IMR-90 (cell line): ENCODE results near the gene PAMR1. TPM values are rescaled to one million over a fixed set of nuclear protein-coding genes. Genes with fewer than 3 reads are reported as not detected.

Experiments
- ATAC-seq: fragments of 200-7000 bp; cut with Tn5 transposase; 2 replicates; pipeline ENCODE4 v1.9.1; 2020; ENCODE audit warnings: low read depth, mild to moderate bottlenecking, moderate library complexity
- BruUV-seq: library from RNA; stranded (reverse); fragments of 400-500 nt; replicated peaks from 2 replicates; lab custom pipeline; 2021; lab: Mats Ljungman, UMichigan
- CTCF ChIA-PET: fragments of 300-600 bp; formaldehyde crosslinking; extraction: SDS; loops from one replicate; lab custom pipeline; 2021; ENCODE audit warnings: antibody characterized with exemption; lab: Yijun Ruan, JAX
- POLR2A ChIA-PET: fragments of 300-600 bp; sonication (Branson Sonifier 250); formaldehyde crosslinking; loops from one replicate; lab custom pipeline; 2022; ENCODE audit warnings: antibody characterized with exemption; ENCODE audit not compliant: unreplicated experiment; lab: Charles Lee
- DNase-seq: peaks from one replicate; pipeline ENCODE4 v3.0.0; 2013
- H2AFZ ChIP-seq: replicated peaks from 2 replicates; pipeline ENCODE3; 2013; ENCODE audit warnings: low read length, mild to moderate bottlenecking; ENCODE audit not compliant: poor library complexity
- H2AK5ac ChIP-seq: 2 replicates; pipeline ENCODE4 v1.6.1; 2013; ENCODE audit warnings: low read depth, low read length, inconsistent platforms
- H2AK9ac ChIP-seq: replicated peaks from 2 replicates; pipeline ENCODE3; 2013; ENCODE audit warnings: mild to moderate bottlenecking, low read depth, low read length, moderate library complexity; ENCODE audit not compliant: poor library complexity
- H2BK120ac ChIP-seq: 2 replicates; pipeline ENCODE4 v1.6.1; 2013; ENCODE audit warnings: low read depth, low read length, inconsistent platforms
- H2BK15ac ChIP-seq: 3 replicates; pipeline ENCODE4 v1.6.1; 2013; ENCODE audit warnings: low read depth, low read length, inconsistent platforms
- H2BK20ac ChIP-seq: 2 replicates; pipeline ENCODE4 v1.6.1; 2013; ENCODE audit warnings: low read depth, mild to moderate bottlenecking, inconsistent platforms, low read length, moderate library complexity
- H2BK5ac ChIP-seq: 2 replicates; pipeline ENCODE4 v1.6.1; 2013; ENCODE audit warnings: mild to moderate bottlenecking, low read depth, low read length, inconsistent platforms; ENCODE audit not compliant: poor library complexity, severe bottlenecking
- H3K14ac ChIP-seq: replicated peaks from 2 replicates; pipeline ENCODE4 v1.6.1; 2013; ENCODE audit warnings: low read depth, low read length, inconsistent platforms
- H3K18ac ChIP-seq: 2 replicates; pipeline ENCODE4 v1.6.1; 2013; ENCODE audit warnings: low read depth, low read length, control low read depth
- H3K23ac ChIP-seq: 2 replicates; pipeline ENCODE4 v1.6.1; 2013; ENCODE audit warnings: low read depth, low read length, inconsistent platforms
- H3K27ac ChIP-seq: 2 replicates; pipeline ENCODE4 v1.5.1; 2013; ENCODE audit warnings: mild to moderate bottlenecking, control low read depth, low read length; ENCODE audit not compliant: insufficient read depth
- H3K27me3 ChIP-seq: 2 replicates; pipeline ENCODE4 v1.6.1; 2013; ENCODE audit warnings: low read length; ENCODE audit not compliant: control insufficient read depth, insufficient read depth
- H3K36me3 ChIP-seq: 2 replicates; pipeline ENCODE4 v1.6.1; 2013; ENCODE audit warnings: low read length, mixed read lengths; ENCODE audit not compliant: control insufficient read depth, insufficient read depth
- H3K4ac ChIP-seq: 2 replicates; pipeline ENCODE4 v1.6.1; 2013; ENCODE audit warnings: low read depth, low read length, inconsistent platforms
- H3K4me1 ChIP-seq: 2 replicates; pipeline ENCODE4 v1.6.1; 2013; ENCODE audit warnings: low read length, mixed read lengths; ENCODE audit not compliant: control insufficient read depth, insufficient read depth
- H3K4me2 ChIP-seq: 2 replicates; pipeline ENCODE4 v1.6.1; 2013; ENCODE audit warnings: low read depth, mild to moderate bottlenecking, control low read depth, low read length, moderate library complexity
- H3K4me3 ChIP-seq: 2 replicates; pipeline ENCODE4 v1.5.1; 2013; ENCODE audit warnings: low read depth, mild to moderate bottlenecking, control low read depth, low read length, moderate library complexity; ENCODE audit not compliant: insufficient read depth
- H3K56ac ChIP-seq: 2 replicates; pipeline ENCODE4 v1.6.1; 2013; ENCODE audit warnings: low read length, inconsistent platforms; ENCODE audit not compliant: insufficient read depth; ENCODE audit errors: extremely low read depth
- H3K79me1 ChIP-seq, 2 experiments: 2 replicates each; pipeline ENCODE4 v1.6.1; 2013; ENCODE audit warnings: low read length in 2 of 2, inconsistent platforms in 1 of 2, low read depth in 1 of 2
- H3K9ac ChIP-seq: 2 replicates; pipeline ENCODE4 v1.6.1; 2013; ENCODE audit warnings: low read depth, low read length, control low read depth
- H3K9me1 ChIP-seq: 2 replicates; pipeline ENCODE4 v1.6.1; 2013; ENCODE audit warnings: low read length, inconsistent platforms; ENCODE audit not compliant: insufficient read depth
- H3K9me3 ChIP-seq: 2 replicates; pipeline ENCODE4 v1.6.1; 2013; ENCODE audit warnings: low read length; ENCODE audit not compliant: control insufficient read depth, insufficient read depth
- H4K20me1 ChIP-seq: 2 replicates; pipeline ENCODE4 v1.6.1; 2013; ENCODE audit warnings: low read length, inconsistent platforms; ENCODE audit not compliant: insufficient read depth
- H4K5ac ChIP-seq: 2 replicates; pipeline ENCODE4 v1.6.1; 2013; ENCODE audit warnings: mild to moderate bottlenecking, low read depth, low read length, control low read depth
- H4K8ac ChIP-seq, 2 experiments: 2 replicates each; pipeline ENCODE4 v1.6.1; 2013; ENCODE audit warnings: low read depth in 2 of 2, low read length in 2 of 2, control low read depth in 1 of 2, inconsistent platforms in 1 of 2
- H4K91ac ChIP-seq: 2 replicates; pipeline ENCODE4 v1.6.1; 2013; ENCODE audit warnings: low read depth, low read length, inconsistent platforms; ENCODE audit not compliant: insufficient read depth
- BHLHE40 ChIP-seq: fragments of 150-350 bp; IDR thresholded peaks from 2 replicates; pipeline ENCODE4 v1.6.1; 2016; ENCODE audit warnings: mild to moderate bottlenecking, low read depth, low read length
- CEBPB ChIP-seq: IDR thresholded peaks from 2 replicates; pipeline ENCODE4 v1.6.1; 2012; ENCODE audit warnings: low read depth, low read length, improper control_type of control experiment
- CHD1 ChIP-seq: IDR thresholded peaks from 2 replicates; pipeline ENCODE4 v1.6.1; 2012; ENCODE audit warnings: low read depth, low read length, improper control_type of control experiment
- FOS ChIP-seq: fragments of 150-350 bp; IDR thresholded peaks from 2 replicates; pipeline ENCODE4 v1.6.1; 2016; ENCODE audit warnings: low read depth, low read length
- MAFK ChIP-seq: IDR thresholded peaks from 2 replicates; pipeline ENCODE4 v1.6.1; 2012; ENCODE audit warnings: low read depth, low read length, improper control_type of control experiment
- MAZ ChIP-seq: IDR thresholded peaks from 2 replicates; pipeline ENCODE4 v1.6.1; 2012; ENCODE audit warnings: low read depth, mild to moderate bottlenecking, low read length, improper control_type of control experiment, moderate library complexity, borderline replicate concordance
- MXI1 ChIP-seq: IDR thresholded peaks from 2 replicates; pipeline ENCODE4 v1.6.1; 2012; ENCODE audit warnings: low read depth, mild to moderate bottlenecking, low read length, moderate library complexity, borderline replicate concordance
- RAD21 ChIP-seq: IDR thresholded peaks from 2 replicates; pipeline ENCODE4 v1.6.1; 2012; ENCODE audit warnings: low read length, improper control_type of control experiment
- RCOR1 ChIP-seq: IDR thresholded peaks from 2 replicates; pipeline ENCODE4 v1.6.1; 2012; ENCODE audit warnings: mild to moderate bottlenecking, low read length, improper control_type of control experiment; ENCODE audit not compliant: insufficient replicate concordance
- RFX5 ChIP-seq: IDR thresholded peaks from 2 replicates; pipeline ENCODE4 v1.8.0; 2012; ENCODE audit warnings: low read depth, mild to moderate bottlenecking, low read length, moderate library complexity
- SMC3 ChIP-seq: fragments of 150-350 bp; IDR thresholded peaks from 2 replicates; pipeline ENCODE4 v1.6.1; 2016; ENCODE audit warnings: low read depth, mild to moderate bottlenecking, antibody characterized with exemption, low read length, moderate library complexity
- WGBS, 2 experiments: methylation state at CpG; one replicate each; pipeline versions ENCODE4 v1.1.5 to v1.1.7; 2013; ENCODE audit warnings: missing lambda C conversion rate in 2 of 2; ENCODE audit not compliant: insufficient read length in 1 of 2; ENCODE audit errors: extremely low coverage in 2 of 2; 5-methylcytosine and 5-hydroxymethylcytosine counted together
- dilution Hi-C: fragments of 300-500 bp; cut with HindIII; formaldehyde crosslinking; loops from one replicate; pipeline ENCODE4 v1.14.3; 2018; ENCODE audit warnings: low sequenced_read_pairs; ENCODE audit not compliant: unreplicated experiment
- in situ Hi-C: fragments of 300-500 bp; cut with MboI; formaldehyde crosslinking; loops from 3 replicates; pipeline ENCODE4 v1.14.3; 2019; ENCODE audit warnings: low sequenced_read_pairs, inconsistent platforms, mixed read lengths
- intact Hi-C: fragments of 100-400 bp; cut with micrococcal nuclease; formaldehyde crosslinking; loops from 2 replicates; pipeline ENCODE4 v1.10.0; 2022
- polyA plus RNA-seq, 3 experiments: library from polyadenylated mRNA; depleted of rRNA; stranded (reverse); fragments of >200 nt; gene quantifications; 2 replicates each; pipeline ENCODE4 v1.2.3, GENCODE V29; 2012; ENCODE audit warnings: low replicate concordance in 1 of 3
- total RNA-seq: library from RNA; depleted of rRNA; stranded (reverse); fragments of >200 nt; gene quantifications from 2 replicates; pipeline ENCODE4 v1.2.3, GENCODE V29; 2012
- TF ChIP-seq, protein P1 (sequence below): fragments of 150-350 bp; IDR thresholded peaks from 2 replicates; pipeline ENCODE4 v1.6.1; 2016; ENCODE audit warnings: low read depth, mild to moderate bottlenecking, low read length, moderate library complexity, borderline replicate concordance
- TF ChIP-seq, protein P2 (sequence below): conservative IDR thresholded peaks from 2 replicates; pipeline ENCODE4 v1.5.1; 2012; ENCODE audit warnings: mild to moderate bottlenecking, low read depth, low read length, improper control_type of control experiment
- TF ChIP-seq, protein P3 (sequence below): fragments of 150-350 bp; IDR thresholded peaks from 2 replicates; pipeline ENCODE4 v1.6.1; 2017; ENCODE audit warnings: mild to moderate bottlenecking, antibody characterized with exemption, low read length, low read depth

Gene PAMR1
- total and polyA plus RNA-seq, 2 of the 4 experiments (the other 2 are of a cell fraction), result 70.7 to 80.7 TPM

DNA sequence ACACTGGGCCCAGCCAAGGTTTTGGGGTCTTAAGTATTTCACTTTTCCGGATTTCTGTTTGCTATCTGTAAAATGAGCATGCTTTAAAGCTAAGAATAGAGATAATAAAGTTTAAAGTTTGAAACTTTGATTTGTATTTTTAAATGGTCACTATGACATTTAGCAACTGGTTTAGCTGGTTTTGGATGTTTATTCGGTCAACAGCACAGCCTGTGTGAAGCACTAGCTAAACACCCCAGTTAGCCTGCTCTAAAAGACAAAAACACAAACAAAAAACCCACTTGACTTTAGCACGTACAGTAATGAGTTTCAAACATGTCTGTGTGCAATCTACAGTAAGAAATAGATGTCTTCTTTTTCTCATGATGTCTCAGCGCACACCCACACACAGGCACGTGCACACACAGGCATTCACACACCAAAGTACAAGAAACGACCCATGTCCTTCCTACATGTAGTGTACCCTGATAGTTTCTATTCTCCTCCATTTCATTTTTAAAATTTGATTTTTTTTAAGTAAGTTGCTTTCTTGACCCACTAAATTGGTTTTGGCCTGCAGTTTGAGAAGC, 135.4 kb downstream of the PAMR1 start:
- no TSS peak for BruUV-seq
- 83% methylated on average over 1 of the region's 6 CpGs; no CpG with 5 or more reads in 1 of the 2 experiments for WGBS, 2 experiments

More for the DNA sequence above, 135.4 kb downstream of the PAMR1 start:
- peak overlapping the region; percentile 72; the same call in 2 of the 3 replicates for H2BK15ac ChIP-seq
- peak overlapping the region; percentile 59 for H2AK5ac ChIP-seq
- H2BK20ac ChIP-seq, result peak overlapping the region; percentile 27
- ChIA-PET CTCF (interaction anchor here (0.5 to 1.3 kb wide), 3 partner anchors 369 to 463 kb away, joined by 3 to 6 read pairs (median 3); no protein-coding TSS in a partner anchor), POLR2A (no interaction called here)
- H3K27ac ChIP-seq, result no peak overlapping the region
- H3K36me3 ChIP-seq, result no peaks in the 10 kb centered on the region
- H3K4me1 ChIP-seq, result peaks cover 10% of the 10 kb centered on the region
- no peak overlapping the region for H3K4me3 ChIP-seq
- H3K4me2 ChIP-seq, result no peak overlapping the region
- peak overlapping the region; percentile 15; the same call in 1 of the 2 replicates for H4K5ac ChIP-seq
- TF ChIP-seq SMC3 (no peak), RAD21 (no peak), CEBPB (no peak), MXI1 (no peak), BHLHE40 (no peak), RCOR1 (no peak), RFX5 (no peak), MAZ (no peak), MAFK (no peak), FOS (no peak), CHD1 (no peak)
- TF ChIP-seq, protein P1, sequence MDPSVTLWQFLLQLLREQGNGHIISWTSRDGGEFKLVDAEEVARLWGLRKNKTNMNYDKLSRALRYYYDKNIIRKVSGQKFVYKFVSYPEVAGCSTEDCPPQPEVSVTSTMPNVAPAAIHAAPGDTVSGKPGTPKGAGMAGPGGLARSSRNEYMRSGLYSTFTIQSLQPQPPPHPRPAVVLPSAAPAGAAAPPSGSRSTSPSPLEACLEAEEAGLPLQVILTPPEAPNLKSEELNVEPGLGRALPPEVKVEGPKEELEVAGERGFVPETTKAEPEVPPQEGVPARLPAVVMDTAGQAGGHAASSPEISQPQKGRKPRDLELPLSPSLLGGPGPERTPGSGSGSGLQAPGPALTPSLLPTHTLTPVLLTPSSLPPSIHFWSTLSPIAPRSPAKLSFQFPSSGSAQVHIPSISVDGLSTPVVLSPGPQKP, result no peak
- TF ChIP-seq, protein P2, sequence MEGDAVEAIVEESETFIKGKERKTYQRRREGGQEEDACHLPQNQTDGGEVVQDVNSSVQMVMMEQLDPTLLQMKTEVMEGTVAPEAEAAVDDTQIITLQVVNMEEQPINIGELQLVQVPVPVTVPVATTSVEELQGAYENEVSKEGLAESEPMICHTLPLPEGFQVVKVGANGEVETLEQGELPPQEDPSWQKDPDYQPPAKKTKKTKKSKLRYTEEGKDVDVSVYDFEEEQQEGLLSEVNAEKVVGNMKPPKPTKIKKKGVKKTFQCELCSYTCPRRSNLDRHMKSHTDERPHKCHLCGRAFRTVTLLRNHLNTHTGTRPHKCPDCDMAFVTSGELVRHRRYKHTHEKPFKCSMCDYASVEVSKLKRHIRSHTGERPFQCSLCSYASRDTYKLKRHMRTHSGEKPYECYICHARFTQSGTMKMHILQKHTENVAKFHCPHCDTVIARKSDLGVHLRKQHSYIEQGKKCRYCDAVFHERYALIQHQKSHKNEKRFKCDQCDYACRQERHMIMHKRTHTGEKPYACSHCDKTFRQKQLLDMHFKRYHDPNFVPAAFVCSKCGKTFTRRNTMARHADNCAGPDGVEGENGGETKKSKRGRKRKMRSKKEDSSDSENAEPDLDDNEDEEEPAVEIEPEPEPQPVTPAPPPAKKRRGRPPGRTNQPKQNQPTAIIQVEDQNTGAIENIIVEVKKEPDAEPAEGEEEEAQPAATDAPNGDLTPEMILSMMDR, result no peak
- TF ChIP-seq, protein P3, sequence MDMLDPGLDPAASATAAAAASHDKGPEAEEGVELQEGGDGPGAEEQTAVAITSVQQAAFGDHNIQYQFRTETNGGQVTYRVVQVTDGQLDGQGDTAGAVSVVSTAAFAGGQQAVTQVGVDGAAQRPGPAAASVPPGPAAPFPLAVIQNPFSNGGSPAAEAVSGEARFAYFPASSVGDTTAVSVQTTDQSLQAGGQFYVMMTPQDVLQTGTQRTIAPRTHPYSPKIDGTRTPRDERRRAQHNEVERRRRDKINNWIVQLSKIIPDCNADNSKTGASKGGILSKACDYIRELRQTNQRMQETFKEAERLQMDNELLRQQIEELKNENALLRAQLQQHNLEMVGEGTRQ, result no peak
- no peak overlapping the region for H3K23ac ChIP-seq
- no peak overlapping the region for H2AFZ ChIP-seq
- H3K4ac ChIP-seq, result peak overlapping the region; percentile 62
- H2AK9ac ChIP-seq, result no peak overlapping the region
- dilution Hi-C loops, result no loop called here
- peaks cover 10% of the 10 kb centered on the region for H3K9me1 ChIP-seq
- peak overlapping the region; percentile 64 for H2BK120ac ChIP-seq
- H3K14ac ChIP-seq, result 0 out of 2 replicates have a peak overlapping the region, but pooled peaks have one; percentile 4
- DNase-seq (no peak), ATAC-seq (no peak)
- H4K20me1 ChIP-seq, result no peaks in the 10 kb centered on the region
- H3K9ac ChIP-seq, result no peak overlapping the region
- no peak overlapping the region for H2BK5ac ChIP-seq
- no peaks in the 10 kb centered on the region for H3K27me3 ChIP-seq
- in situ Hi-C loops, result loop anchor here (5.0 to 10.0 kb wide), 2 partner anchors 155 to 468 kb away; no protein-coding TSS in a partner anchor
- peak overlapping the region; percentile 19; the same call in 1 of the 2 replicates for H4K91ac ChIP-seq
- H3K9me3 ChIP-seq, result no peaks in the 10 kb centered on the region
- no peak overlapping the region for H3K56ac ChIP-seq
- intact Hi-C loops, result loop anchor here (2.0 to 10.0 kb wide), 4 partner anchors 157 to 1025 kb away; no protein-coding TSS in a partner anchor
- H3K18ac ChIP-seq, result 0 out of 2 replicates have a peak overlapping the region, but pooled peaks have one; percentile 76
- no peak overlapping the region for H4K8ac ChIP-seq
- peaks cover 0 to 17% of the 10 kb centered on the region in 2 experiments; a peak in 3 of 4 replicates for H3K79me1 ChIP-seq
